Ishikawa (cell line): ENCODE results near the gene ARHGEF39.
A peak's percentile ranks its signal among the peaks of the same experiment; 100 is the strongest.

Experiments used
- CEBPB ChIP-seq: IDR thresholded peaks from 2 replicates; pipeline ENCODE4 v1.6.1; 2012
- EP300 ChIP-seq: IDR thresholded peaks from 2 replicates; pipeline ENCODE4 v1.6.1; 2012; ENCODE audit warnings: borderline replicate concordance
- RAD21 ChIP-seq: IDR thresholded peaks from 2 replicates; pipeline ENCODE4 v1.6.1; 2012; ENCODE audit warnings: low read depth
- YY1 ChIP-seq: IDR thresholded peaks from 2 replicates; pipeline ENCODE4 v1.6.1; 2012; ENCODE audit warnings: low read depth
- TF ChIP-seq, protein P1 (sequence below): IDR thresholded peaks from 2 replicates; pipeline ENCODE4 v1.6.1; 2012
- TF ChIP-seq, protein P2 (sequence below): IDR thresholded peaks from 2 replicates; pipeline ENCODE4 v1.6.1; 2012; ENCODE audit warnings: low read depth, mild to moderate bottlenecking

DNA sequence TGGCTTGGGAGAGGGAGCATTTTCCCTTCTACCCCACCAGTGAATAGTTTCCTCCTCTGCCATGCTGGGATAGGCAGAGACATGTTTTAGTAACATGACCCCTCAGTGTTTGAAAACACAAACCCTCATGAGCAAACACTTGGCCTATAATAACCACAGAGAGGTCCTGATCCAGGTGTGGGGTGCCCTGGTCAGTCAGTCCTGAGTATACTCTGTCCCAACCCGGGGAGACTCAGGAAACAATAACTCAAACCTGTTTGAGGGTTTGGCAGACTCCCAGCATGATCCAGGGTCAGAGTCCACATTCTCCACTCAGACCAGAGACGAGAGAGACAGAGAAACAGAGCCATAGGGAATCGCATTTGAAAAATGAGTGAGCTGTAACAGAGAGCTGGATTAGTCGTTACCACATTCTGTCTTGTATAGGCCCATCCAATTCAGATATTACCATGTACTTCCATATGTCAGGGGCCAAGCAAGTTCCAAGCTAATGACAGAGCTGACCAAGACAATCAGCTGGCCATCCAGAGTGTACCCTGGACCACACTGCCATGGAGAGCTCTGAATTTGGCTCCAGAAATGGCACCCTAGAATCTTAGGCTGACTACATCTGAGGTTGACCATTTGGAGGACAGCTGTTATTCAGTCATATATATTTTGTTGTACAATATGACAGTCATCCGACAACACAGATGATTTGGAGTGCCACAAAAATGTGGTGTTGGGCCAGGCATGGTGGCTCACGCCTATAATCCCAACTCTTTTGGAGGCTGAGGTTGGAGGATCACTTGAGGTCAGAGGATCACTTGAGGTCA is 4.5 kb upstream of the ARHGEF39 start:
- no peak for TF ChIP-seq CEBPB
- peak; percentile 12; the same call in 1 of the 2 replicates for TF ChIP-seq EP300
- TF ChIP-seq YY1: no peak
- TF ChIP-seq RAD21: no peak
- TF ChIP-seq, protein P1, sequence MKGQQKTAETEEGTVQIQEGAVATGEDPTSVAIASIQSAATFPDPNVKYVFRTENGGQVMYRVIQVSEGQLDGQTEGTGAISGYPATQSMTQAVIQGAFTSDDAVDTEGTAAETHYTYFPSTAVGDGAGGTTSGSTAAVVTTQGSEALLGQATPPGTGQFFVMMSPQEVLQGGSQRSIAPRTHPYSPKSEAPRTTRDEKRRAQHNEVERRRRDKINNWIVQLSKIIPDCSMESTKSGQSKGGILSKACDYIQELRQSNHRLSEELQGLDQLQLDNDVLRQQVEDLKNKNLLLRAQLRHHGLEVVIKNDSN: no peak
- TF ChIP-seq, protein P2, sequence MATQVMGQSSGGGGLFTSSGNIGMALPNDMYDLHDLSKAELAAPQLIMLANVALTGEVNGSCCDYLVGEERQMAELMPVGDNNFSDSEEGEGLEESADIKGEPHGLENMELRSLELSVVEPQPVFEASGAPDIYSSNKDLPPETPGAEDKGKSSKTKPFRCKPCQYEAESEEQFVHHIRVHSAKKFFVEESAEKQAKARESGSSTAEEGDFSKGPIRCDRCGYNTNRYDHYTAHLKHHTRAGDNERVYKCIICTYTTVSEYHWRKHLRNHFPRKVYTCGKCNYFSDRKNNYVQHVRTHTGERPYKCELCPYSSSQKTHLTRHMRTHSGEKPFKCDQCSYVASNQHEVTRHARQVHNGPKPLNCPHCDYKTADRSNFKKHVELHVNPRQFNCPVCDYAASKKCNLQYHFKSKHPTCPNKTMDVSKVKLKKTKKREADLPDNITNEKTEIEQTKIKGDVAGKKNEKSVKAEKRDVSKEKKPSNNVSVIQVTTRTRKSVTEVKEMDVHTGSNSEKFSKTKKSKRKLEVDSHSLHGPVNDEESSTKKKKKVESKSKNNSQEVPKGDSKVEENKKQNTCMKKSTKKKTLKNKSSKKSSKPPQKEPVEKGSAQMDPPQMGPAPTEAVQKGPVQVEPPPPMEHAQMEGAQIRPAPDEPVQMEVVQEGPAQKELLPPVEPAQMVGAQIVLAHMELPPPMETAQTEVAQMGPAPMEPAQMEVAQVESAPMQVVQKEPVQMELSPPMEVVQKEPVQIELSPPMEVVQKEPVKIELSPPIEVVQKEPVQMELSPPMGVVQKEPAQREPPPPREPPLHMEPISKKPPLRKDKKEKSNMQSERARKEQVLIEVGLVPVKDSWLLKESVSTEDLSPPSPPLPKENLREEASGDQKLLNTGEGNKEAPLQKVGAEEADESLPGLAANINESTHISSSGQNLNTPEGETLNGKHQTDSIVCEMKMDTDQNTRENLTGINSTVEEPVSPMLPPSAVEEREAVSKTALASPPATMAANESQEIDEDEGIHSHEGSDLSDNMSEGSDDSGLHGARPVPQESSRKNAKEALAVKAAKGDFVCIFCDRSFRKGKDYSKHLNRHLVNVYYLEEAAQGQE: no peak
